GM19397 (cell line): Measurements from ENCODE around the gene PRKCB.

Experiments used
- ATAC-seq: cut with Tn5 transposase; IDR thresholded peaks from one replicate; pipeline ENCODE4 v1.9.1; 2021; ENCODE audit warnings: mild to moderate bottlenecking, moderate library complexity; ENCODE audit not compliant: unreplicated experiment

PRKCB gene

GRCh38 chr16:24036038-24036543 is 200.3 kb downstream of the PRKCB start:
- ATAC-seq = no peak

DNA sequence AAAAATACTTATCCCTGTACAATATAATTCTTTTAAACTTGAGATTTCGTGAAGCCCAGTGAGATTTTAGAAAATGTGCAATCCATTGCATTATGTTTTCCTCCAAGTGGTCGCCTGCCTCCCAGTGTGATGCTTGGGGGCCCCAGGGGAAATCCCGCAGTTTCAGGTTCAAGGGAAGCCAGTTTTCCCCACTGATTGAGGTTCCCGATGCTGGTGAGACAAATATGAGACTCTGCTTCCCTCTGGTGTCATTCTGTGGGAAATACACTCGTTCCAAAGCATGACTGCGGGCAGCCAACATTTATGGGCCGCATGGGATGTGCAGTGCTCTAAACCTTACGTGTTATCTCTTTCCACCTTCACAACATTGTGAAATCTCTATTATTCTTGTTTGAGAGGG is 200.8 kb downstream of the PRKCB start:
- ATAC-seq = no peak

- no peak for ATAC-seq
Measured at GRCh38 chr16:24037335-24037734, 201.6 kb downstream of the PRKCB start.

- ATAC-seq = no peak
Measured at GRCh38 chr16:24041834-24042631, 206.2 kb downstream of the PRKCB start.

DNA sequence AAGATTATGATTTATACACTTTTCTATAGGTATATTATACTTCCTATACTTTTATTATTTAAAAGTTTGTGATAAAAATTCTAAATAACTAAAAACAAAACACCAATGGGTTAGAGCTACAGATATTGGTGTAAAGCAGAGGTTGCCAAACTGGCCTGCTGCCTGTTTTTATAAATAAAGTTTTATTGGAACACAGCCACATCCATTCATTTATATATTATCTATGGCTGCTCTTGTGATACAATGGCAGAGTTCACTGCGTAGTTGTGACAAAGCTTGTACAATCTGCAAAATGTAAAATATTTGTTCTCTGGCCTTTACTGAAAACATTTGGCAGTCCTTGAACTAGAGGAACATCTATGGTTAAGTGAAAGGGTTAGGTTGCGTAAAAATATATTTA is 208.7 kb downstream of the PRKCB start:
- ATAC-seq = no peak

DNA sequence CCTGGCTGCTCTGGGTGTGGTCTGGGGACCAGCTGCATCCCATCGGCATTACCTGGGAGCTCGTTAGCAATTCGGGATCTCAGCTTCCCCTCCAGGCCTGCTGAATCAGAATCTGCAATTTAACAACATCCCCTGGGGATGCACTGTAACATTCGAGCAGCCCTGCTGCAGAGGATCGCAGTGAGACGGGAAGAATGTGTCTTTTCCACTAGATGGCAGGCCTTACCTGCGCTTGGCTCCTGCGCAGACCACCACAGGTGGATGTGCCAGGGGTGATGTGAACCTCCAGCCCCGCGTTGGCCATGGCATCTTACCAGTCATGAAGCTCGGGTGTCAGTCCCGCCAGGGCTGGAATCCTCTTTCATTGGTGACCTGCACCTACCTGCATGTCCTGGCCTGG is 209.9 kb downstream of the PRKCB start:
- no peak for ATAC-seq

DNA sequence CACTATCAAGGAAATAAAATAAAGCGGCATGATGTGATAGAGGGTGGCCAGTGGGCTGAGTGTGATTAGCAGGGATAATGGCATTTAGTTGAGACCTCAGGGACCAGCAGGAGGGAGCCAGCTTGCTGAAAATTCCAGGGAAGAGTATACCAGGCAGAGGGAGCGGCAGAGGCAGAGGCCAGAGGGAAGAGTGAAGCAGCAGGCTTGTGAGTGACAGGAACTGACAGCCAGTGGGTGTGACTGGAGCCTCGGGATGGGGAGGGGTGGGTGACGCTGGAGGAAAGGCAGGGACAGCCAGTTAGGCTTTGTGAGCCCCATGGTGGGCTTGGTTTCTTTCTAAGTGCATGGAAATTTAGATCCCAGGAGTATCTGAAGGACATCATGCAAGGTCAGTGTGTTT is 210.7 kb downstream of the PRKCB start:
- ATAC-seq = no peak

- no peak for ATAC-seq
Measured at GRCh38 chr16:24049113-24049512, 213.3 kb downstream of the PRKCB start.

GRCh38 chr16:24051125-24051524 is 215.3 kb downstream of the PRKCB start:
- ATAC-seq = no peak

GRCh38 chr16:24052329-24053098 is 216.7 kb downstream of the PRKCB start:
- ATAC-seq = no peak

- no peak for ATAC-seq
Measured at GRCh38 chr16:24053099-24053946, 217.5 kb downstream of the PRKCB start.

DNA sequence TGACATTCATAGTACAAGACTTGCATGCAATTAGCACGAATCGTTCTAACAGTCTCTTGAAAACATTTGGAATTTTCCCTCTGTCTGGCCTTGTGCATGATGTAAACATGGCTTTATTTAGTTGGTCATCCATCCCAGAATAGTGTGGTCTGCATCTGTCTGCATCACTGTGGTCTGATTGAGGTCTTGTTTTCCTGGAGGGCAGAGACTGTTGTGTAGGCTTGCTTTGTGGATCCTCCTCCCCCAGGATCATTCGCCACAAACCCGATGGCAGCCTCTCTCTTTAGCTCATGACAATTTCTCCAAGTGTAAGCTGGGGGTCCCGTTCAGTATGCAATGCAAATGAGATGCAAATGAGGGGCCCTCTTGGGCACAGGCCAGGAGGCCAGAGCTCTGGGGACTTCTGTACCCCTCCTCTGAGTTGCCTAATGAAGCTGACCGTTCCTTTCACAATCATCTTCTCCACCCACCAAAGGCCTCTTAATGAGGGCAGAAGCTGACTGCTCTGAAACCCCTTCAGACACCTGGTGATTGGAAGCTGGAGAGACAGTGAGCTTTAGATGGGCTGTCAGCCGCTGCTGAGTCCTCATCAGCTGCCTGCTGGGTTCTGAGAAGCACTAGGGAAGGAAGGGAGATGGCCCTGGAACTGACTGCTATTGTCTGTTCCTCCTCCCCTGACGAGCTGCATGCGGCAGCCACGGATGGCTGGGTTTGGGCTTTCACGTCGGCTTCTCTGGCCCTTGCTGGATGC is 219.1 kb downstream of the PRKCB start:
- no peak for ATAC-seq

DNA sequence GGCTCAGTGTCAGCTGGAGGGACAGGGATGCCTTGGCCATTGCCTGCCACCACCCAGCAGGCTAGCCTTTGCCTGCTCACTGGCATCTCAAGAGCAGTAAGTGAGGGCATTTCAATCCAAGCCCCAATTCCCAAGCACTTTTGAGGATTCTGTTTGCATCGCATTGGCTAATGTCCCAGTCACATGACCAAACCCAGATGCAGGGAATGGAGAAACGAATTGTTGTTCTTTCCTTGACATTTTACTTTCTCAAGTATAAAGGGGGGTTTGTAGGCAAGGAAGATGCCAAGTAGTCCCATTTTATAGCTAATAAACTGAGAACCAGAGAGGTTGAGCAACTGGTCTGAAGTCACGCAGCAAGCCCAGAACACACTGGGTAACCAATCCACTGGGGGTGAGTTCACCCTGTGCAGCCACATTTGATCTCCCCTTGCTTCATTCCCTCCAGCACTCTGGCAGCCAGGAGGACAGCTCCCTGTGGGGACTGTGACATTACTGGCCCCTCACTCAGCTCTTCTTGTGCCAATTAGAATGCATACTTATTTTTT is 226.6 kb downstream of the PRKCB start:
- ATAC-seq = no peak

- no peak for ATAC-seq
Measured at GRCh38 chr16:24069036-24069590, 233.3 kb downstream of the PRKCB start.

GRCh38 chr16:24070851-24071250 is 235.1 kb downstream of the PRKCB start:
- no peak for ATAC-seq

GRCh38 chr16:24071666-24072360 is 236.0 kb downstream of the PRKCB start:
- no peak for ATAC-seq

DNA sequence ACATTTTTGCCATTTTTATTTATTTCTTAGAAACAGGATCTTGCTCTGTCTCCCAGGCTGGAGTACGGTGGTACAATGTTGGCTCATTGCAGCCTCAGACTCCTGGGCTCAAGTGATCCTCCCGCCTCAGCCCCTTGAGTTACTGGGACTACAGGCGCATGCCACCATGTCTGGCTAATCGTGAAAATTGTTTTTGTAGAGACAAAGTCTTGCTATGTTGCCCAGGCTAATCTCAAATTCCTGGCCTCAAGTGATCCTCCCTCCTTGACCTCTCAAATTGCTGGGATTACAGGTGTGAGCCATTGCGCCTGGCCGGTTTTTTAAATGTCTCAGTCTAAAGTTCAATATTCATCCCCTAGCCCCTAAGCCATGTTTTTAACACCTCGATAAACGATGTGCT is 237.5 kb downstream of the PRKCB start:
- ATAC-seq = no peak

DNA sequence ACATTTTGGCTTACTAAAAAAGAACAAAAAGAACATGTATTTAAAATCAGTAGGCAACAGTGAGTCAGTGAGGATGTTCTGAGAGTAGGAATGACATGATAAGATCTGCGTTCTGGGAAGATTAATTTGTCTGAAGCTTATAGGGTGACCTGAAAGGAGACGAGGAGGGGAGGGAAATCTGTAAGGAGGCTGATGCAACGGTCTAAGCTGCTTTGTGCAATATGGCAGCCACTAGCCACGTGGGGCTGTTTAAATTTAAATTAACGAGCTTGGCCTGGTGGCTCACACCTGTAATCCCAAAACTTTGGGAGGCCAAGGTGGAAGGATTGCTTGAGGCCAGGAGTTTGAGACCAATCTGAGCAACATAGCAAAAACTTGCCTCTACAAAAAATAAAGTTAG is 238.8 kb downstream of the PRKCB start:
- ATAC-seq = no peak

GRCh38 chr16:24075302-24075701 is 239.5 kb downstream of the PRKCB start:
- no peak for ATAC-seq
